HG02973 (cell line): Measurements from ENCODE around the gene IFFO2.

Source experiments
- ATAC-seq: cut with Tn5 transposase; IDR thresholded peaks from one replicate; pipeline ENCODE4 v1.9.1; 2021; ENCODE audit warnings: moderate library complexity; ENCODE audit not compliant: unreplicated experiment

Gene IFFO2

GRCh38 chr1:18972991-18973390 is 16.5 kb upstream of the IFFO2 start:
- ATAC-seq = no peak

DNA sequence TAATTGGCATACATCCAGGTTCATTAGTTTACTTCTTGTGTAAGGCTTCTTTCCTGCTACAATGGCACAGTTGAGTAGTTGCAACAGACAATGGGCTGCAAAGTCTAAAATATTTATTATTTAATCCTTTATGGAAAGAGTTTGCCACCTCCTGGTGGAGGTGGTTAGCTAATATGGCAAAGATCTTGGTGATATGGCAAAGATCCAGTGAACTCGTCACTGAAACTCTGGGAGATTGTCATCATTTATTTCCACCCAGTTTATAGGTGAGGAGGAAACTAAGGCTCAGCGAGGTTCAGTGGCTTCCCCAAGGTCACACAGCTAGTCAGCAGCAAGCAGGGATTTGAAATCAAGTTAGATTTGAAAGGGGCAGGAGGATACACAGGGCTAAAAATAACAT is 16.1 kb upstream of the IFFO2 start:
- no peak for ATAC-seq

- ATAC-seq = no peak
Measured at GRCh38 chr1:18970762-18971161, 14.3 kb upstream of the IFFO2 start.

GRCh38 chr1:18970358-18970757 is 13.9 kb upstream of the IFFO2 start:
- no peak for ATAC-seq

DNA sequence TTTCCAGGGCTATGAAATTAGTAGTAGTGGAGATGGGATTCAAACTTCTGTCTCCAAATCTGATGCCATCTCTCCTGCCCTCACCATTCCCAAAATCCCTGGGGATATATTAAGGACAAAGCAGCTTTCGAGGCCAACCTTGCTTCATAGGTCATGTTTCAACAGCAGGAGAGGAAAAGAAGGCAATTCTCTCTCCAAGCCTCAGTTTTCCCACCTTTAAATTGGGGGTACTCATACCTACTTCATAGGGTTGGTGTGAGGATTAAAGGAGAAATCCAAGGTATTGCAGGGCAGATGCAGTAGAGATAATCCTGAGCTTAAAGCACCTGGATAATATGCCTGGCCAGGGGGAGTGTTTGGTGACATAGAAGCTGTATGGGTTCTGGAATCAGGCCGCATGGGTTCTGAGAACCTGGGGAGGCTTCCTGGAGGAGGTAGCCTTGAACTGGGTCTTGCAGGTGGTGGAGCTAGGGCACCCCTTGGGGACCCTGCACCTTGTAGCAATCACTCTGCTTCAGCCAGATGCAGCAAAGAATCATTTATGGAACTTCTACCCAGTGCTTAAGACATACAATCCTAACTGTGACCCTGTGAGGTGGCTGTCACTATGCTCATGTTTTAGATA is 10.7 kb upstream of the IFFO2 start:
- ATAC-seq = no peak

DNA sequence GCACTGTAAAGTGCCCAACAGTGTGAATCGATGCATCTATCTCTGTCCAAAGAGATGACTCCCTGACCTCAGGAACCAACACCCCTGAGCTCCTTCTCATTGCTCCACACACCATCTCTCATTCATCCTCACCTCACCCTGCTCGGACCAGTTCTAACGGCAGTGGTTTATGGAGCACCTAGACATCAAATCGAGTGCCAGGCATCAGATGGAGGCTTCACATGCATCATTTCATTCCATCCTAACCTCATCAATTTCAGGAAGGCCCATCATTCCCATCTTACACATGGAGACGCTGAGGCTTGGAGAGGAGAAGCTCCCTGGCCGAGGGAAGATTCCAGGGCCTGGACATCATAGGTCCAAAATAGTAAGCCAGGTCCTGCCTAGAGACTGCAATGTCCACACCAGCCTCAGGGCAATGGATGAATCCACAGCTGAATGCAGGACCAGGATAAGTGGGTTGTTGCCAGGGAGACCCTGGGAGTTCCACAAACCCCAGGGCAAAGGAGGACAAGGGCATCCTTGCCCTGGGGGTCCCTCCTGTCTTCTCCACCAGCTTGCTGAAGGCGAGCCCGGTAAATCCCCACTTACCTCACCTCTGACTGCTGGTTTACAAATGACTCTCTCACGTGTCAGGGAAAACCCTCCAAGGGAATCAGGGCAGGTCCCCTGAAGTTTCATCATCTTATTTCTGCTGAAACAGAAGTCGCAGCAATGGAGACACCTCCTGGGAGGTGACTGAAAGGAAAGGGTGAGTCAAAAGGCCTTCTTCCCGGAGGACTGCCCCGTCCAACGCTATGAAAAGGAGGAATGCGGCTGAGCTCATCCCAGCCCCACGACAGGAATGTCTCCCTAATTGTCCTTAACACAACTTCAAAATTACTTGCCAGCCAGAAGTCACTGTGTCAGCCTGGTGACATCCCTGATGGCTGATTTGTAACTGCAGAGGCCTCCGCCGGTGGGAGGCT is 9.0 kb upstream of the IFFO2 start:
- ATAC-seq = no peak

GRCh38 chr1:18963968-18964367 is 7.5 kb upstream of the IFFO2 start:
- no peak for ATAC-seq

DNA sequence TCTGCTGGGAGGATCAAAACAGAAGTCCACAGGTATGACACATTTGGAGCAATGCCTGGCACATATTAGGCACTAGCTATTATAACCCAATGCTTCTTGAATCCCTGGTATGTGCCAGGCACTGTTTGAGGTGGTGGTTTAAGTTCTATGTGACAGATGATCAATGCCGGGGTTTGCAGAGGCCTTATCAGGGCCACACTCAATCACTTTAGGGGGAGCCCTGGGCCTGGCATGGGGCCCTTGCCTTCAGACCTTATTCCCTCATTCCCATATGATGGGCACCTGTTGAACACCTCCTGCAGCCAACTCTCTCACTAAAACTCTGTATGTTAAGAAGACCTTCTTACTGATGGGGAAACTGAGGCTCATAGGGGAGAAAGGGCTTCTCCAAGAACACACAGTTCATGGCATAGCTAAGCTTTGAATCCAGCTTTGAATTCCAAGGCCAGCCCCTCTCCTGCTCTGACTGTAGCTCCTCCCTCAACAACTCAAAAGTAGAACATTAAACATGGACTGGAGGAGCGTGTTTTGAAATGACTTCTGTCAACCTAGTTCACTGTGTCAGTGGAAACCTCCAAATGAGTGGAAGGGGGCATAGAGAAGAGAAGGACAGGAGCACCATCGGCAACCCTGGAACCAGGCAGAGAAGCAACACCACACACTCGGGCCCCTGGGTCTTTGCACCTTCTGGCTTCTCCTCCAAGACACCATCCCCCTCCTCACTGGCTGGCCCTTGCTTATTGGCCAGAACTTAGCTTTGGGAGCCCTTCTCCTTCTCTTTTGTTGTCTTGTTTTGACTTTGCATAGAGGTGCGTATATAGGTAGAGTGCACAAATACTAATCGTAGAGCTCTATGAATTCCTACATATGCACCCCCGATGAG is 6.6 kb upstream of the IFFO2 start:
- ATAC-seq = no peak

- ATAC-seq = no peak
Measured at GRCh38 chr1:18962121-18962721, 5.7 kb upstream of the IFFO2 start.

DNA sequence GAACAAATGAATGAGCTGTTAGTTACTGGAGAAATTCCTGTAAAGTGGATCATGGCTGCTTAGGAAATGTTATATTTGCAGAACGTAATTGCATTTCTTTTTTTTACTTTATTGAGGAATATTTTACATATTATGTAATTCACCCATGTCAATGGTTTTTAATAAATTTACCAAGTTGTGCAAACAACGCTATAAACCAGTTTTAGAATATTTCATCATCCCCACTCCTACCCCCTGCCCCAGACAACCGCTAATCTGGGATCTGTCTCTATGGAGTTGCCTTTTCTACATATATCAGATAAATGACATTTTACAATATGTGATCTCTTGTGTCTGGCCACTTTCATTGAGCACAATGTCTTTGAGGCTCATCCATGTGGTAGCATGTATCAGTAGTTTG is 4.3 kb upstream of the IFFO2 start:
- ATAC-seq = no peak

- no peak for ATAC-seq
Measured at GRCh38 chr1:18960409-18960808, 3.9 kb upstream of the IFFO2 start.

- no peak for ATAC-seq
Measured at GRCh38 chr1:18959591-18959990, 3.1 kb upstream of the IFFO2 start.

- no peak for ATAC-seq
Measured at GRCh38 chr1:18957532-18958300, 1.2 kb upstream of the IFFO2 start.

- ATAC-seq = peak; percentile 6
Measured at GRCh38 chr1:18957136-18957521, 653 bp upstream of the IFFO2 start.

DNA sequence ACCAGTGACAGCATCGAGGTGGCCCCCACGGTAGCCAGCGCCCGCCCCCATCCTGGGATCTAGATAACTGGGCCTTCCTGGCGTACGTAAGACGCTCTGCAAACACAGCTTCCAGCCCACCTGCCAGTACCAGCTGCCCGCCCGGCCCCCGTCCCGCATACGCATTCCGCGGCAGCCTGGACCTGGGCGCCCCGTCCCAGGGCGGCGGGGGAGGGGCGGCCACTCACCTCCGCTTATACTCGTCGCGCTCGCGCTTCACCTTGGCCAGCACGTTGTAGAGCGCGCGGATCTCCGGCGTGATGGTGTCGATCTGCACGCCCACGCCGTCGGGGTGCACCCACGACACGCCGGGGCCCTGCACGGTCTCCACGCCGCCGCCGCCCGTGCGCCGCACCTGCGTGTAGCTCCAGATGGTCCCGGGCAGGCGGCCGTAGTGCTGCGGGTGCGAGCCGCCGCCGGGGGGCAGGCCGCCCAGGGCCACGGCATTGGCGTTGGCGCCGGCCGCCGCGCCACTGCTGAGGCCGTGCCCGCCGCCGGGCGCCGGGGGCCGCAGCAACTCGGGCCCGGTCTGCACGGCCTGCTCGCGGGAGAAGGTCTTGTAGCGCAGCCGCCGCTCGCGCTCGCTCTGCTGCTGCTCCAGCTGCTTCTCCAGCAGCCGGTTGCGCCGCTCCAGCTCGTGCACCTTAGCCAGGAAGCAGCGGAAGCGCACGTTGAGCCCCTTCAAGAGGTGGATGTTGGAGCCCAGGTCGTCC is 859 bp downstream of the IFFO2 start:
- ATAC-seq = peak; percentile 13

DNA sequence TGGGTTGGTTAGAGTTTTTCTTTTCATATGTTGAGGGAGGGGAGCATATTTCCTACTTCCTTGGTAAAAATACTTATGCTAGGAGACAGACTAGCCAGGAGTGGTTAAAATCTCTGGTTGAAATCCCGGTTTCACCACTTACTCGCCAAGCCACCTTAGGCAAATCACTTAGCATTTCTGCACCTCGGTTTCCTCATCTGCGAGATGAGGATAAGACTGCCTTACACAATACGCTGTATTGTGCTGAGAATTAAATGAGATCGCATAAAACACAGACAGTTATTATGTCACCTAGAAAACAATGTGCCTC is 1.4 kb downstream of the IFFO2 start:
- no peak for ATAC-seq

- no peak for ATAC-seq
Measured at GRCh38 chr1:18954270-18955071, 2.0 kb downstream of the IFFO2 start.

DNA sequence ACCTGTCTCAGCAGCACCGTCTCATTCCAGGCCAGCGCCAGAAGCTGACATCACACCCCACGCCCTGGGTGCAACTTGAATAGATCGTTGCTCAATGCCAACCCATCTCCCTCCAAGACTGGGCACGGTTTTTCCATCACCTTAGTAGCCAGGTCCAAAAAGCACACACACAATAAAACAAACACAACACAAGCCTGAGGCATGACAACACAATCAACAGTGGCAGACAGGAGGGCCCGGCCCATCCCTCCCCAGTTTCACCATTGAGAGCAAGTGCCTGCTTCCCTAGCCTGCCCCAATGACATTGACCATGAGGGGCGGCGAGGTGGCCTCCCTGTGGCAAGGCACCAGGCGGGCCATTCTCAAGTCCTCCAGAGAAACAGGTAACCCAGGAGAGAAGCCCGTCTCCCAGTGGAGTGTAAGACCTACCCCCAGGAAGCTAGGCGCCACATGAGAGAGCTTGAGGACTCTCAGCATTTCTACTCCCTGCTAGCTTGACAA is 2.7 kb downstream of the IFFO2 start:
- ATAC-seq = no peak
